Occipital lobe (tissue), 2 donors: ENCODE results near the gene ATXN7L1. TPM values are rescaled to one million over a fixed set of nuclear protein-coding genes. Genes with fewer than 3 reads are reported as not detected.

ENCODE experiments used
- DNase-seq: peaks from one replicate; lab custom pipeline; 2025; lab: John Stamatoyannopoulos, UW
- total RNA-seq: library from RNA; depleted of rRNA; stranded (reverse); fragments of >200 nt; gene quantifications from one replicate; pipeline ENCODE4 v1.2.3, GENCODE V29; 2014

The ATXN7L1 gene
- total RNA-seq, 1 donor from 2014 or later: 12.3 TPM

GRCh38 chr7:105828141-105828540, 48.3 kb downstream of the ATXN7L1 start:
- no peak for DNase-seq

- DNase-seq: no peak
Observed at GRCh38 chr7:105827151-105827875, 49.1 kb downstream of the ATXN7L1 start.

DNA sequence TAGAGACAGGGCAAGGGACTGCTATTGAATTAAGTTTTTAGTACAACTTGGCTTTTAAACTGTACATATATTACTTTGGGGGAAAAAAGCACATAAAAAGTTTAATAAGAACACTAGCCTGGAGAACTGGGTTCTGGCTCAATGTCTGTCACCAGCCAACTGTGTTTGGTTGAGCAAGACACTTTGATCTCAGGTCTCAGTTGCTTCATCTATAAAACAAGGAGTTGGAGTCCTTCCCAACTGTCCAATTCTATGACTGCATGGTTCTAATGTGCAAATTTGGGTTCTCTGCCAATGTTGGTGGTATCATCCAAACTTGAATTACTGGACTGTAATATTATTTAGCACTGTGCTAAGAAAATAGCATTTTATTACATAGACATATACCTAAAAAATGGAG, 50.3 kb downstream of the ATXN7L1 start:
- DNase-seq: no peak

GRCh38 chr7:105825371-105825770, 51.0 kb downstream of the ATXN7L1 start:
- DNase-seq: no peak

DNA sequence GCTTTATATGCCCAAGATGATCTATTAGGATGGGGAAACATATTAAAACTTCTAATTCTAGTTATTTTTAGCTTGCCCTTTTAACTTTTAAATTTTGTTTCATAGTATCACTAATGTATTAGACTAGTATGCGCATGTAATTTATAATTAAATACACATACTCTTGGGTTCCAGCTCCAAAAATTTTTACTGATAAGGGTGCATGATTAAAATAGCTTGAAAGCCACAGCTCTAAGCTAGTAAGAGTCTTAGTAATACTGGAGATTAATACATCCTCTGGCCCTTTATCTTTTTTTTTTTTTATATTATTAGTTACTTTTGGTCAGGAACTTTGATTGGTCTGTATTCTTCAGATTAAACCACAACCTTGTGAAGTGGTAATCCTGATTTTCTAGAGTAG, 53.6 kb downstream of the ATXN7L1 start:
- DNase-seq: no peak

- DNase-seq: no peak
Observed at GRCh38 chr7:105821527-105821926, 54.9 kb downstream of the ATXN7L1 start.

DNA sequence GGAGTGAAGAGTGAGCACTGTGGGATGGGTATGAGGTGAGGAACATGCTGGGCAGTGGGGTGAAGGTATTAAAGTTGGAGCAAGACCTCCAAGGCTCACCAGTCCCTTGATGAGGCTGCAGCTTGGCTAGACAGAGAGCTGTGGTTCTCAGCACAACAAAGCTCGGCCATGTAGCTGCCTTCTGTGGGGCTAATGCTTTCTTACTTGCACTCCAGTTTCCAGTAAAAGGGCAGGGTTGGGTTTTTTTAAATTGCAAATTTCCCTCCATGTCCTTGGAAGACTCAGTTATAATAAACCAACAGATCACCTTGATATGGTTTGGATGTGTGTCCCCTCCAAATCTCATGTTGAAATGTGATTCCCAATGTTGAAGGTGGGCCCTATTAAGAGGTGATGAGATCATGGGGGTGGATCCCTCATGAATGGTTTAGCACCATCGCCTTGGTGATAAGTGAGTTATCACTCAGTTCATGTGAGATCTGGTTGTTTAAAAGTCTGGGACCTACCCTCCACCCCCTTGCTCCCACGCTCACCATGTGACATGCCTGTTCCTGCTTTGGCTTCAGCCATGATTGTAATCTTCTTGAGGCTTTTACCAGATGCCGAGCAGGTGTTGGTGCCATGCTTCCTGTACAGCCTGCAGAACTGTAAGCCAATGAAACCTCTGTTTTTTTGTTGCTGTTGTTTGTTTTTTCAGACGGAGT, 55.9 kb downstream of the ATXN7L1 start:
- DNase-seq: no peak

- DNase-seq: no peak
Observed at GRCh38 chr7:105819559-105819958, 56.8 kb downstream of the ATXN7L1 start.

DNA sequence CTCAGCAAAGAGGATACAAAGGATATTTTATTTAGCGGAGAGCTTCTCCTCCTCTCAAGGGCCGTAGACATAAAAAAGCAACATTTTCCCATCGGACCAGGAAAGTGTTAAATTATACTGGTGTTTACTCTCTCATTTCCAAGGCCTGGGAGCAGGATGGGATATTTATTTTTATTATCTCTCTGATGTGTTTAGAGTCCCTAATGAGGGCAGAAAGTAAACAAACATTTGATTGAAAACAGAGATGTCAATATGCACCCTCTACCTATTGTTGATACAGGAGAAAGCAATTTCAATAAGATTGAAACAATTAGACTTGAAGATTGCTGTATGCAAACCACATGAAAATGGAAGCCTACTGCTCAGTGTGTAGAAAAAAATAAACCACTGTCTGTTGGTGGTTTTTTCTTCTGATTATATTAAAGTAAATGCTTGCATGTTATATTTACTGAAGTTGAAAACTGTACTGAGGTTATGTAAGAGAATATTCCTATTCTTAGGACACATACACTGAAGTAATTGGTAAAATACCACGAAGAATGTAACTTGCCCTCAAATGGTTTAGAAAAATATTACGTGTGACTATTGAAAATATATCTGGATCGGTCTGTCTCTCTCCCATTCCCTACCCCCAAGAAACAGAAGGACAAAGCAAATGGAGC, 59.3 kb downstream of the ATXN7L1 start:
- no peak for DNase-seq

GRCh38 chr7:105816266-105816843, 60.0 kb downstream of the ATXN7L1 start:
- no peak for DNase-seq

DNA sequence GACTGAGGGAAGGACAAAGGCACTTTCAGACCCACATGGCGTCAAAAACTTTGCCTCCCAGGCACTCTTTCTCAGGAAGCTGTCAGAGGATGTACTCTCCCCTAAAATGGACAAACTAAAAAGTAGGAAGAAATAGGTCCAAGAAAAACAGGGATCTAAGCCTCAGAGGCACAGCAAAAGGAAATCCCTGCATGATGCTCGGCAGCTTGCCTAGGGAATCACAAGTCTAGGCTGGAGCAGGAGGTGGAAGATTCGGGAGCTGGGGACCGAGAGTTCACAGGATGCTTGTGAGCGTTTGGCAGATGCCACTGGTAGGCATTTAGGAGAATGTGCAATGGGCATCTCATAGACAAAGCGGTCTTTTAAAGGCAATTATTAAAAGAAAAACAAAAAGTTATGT, 60.8 kb downstream of the ATXN7L1 start:
- no peak for DNase-seq

DNA sequence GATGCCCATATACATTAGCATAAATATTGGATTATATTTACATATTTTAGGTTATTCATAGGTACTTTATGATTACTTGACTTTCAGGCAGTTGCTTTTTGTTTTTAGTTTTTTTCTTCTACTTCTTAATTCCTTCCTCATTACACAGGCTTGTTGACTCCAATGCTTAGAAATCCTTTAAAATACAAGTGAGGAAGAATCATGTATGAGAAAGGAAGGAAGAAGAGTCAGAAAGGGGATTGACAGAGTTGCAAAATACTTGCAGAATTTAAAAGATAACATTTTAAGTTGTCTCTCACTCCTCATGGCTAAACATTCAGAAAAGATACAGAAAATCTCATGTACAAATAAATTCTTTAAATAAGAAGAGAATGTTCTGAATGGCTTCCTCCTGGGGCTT, 61.9 kb downstream of the ATXN7L1 start:
- no peak for DNase-seq

DNA sequence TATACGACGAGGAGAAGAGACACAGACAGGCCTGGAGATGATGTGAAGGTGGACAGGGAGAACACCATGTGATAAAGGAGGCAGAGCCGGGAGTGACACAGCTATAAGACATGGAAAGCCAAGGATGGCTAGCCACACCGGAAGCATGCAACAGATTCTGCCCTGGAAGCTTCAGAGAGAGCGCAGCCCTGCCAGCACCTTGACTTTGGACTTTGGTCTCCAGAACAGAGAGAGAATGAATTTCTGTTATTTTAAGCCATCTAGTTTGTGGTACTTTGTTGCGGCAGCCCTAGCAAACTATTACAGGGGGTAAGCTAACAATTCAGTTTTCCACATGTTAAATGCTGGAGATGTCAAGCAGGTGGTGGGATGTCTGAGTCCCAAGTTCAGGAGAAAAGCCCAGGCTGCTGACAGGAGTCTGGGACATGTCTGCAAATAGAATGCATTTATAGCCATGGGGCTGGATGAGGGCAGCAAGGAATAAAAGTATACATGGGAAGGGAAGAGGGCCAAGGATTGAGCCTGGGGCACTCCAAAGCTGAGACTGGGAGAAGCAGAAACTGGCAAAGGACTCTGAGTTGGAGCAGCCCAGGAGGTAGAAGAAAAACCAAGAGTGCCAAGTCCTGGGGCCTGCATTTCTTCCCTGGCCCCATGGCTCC, 65.1 kb downstream of the ATXN7L1 start:
- DNase-seq: no peak

- DNase-seq: no peak
Observed at GRCh38 chr7:105810556-105810955, 65.8 kb downstream of the ATXN7L1 start.

DNA sequence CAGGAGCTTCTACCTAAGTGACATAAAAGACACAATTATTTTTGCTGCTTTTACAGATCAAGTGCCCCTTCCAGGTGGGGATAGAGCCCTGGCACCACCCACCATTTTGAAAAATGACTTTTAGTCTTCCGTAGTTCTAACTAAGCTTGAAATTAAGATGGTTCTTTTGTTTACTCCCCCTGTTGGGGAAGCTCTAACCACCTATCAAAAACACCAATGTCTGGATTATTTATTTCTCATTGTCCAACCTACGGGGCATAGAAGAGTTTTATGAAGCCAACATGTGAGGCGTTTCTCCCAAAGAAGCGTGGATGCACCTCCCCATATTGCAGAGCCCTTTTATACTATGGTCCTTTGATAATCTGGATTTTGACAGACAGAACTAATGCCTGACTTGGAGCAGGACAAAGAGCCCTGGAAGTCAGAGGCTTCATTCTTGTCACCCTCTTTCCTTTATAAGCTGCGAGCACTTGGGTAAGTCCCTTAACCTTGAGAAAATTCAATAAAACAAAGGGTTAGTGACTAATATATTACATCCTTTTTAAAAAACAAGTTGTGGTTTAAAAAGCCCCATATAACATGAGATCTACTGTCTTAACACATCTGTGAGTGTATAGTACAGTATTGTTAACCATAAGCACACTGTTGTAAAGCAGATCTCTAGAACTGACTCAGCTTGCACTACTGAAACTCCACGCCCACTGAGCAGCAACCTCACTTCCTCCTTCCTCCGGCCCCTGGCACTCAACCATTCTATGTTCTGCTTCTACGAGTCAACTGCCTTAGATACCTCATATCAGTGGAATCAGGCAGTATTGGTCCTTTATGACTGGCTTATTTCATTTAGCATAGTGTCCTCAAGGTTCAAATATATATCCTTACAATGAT, 67.5 kb downstream of the ATXN7L1 start:
- DNase-seq: no peak

DNA sequence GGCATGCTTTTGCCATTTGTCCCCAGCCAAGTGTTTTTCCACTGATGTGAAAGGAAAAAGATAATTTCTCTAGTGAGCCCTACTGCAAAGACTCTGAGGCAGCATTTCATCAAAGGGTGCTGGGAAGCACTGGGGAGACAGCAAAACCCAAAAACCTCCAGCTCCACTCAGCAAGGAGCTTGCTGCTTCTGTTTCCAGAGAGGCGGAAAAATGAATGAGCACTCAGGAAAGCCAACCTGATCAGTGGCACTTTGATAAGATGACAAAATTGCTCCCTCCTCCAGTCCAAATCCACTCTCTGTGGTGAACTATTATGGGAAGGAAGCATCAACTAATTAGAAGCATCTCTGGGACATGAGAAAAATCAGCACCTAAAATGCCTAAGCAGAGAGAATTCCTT, 68.2 kb downstream of the ATXN7L1 start:
- DNase-seq: no peak

- DNase-seq: no peak
Observed at GRCh38 chr7:105807448-105807762, 69.0 kb downstream of the ATXN7L1 start.

DNA sequence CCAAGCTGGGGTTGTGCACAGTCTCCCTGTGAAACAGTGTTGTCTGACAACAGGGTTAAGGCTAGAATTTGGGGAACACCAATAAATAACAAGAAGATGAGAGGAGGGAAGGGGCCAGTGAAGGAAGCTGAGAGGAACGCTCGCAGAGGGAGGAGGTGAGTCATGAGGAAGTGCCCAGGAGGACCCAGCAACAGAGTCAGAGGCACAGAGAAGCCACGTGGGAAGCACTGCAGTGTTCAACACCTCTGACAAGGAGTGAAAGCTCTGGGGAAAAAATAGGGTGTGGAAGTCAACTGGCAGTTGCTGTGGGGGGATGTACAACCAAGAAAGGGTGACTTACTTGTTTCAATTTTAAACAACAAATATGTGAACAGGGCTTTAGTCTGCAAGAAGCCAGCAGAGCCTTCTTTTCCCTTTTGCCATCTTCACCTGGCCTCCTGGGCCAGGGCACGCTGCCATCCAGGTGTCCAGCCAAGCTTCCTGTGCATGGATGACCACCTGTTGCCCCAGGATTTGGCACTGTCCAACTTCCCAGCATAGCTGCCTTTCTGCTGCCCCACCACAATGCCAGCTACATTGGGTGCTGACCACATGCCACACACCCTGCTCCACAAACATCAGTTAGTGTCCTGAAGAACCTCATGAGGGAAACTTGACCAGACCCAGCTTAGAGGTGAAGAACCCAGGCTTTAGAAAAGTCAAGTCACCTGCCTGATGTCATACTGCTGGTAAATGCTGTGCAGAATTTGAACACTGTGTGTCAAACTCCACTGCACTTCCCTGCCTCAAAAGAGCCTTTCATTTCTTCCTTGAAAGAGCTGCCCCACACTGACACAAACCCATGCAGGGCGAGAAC, 69.6 kb downstream of the ATXN7L1 start:
- no peak for DNase-seq

GRCh38 chr7:105805447-105806019, 70.9 kb downstream of the ATXN7L1 start:
- DNase-seq: no peak

DNA sequence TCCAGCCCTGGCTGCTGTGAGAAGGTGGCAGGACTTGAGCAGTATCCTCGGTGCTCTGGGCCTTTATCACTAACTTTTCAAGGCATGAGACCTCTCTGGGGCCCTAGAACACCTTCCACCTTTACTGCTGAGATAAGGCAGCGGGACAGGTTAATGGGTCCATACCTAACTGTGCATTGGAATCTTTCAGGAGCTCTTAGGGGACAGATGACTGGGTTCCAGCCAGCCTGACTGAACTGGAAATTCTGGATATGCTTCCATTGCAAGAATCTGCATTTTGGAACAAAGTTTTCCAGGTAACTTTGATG, 73.0 kb downstream of the ATXN7L1 start:
- DNase-seq: no peak
